HG03460 (cell line): Measurements from ENCODE around the gene PRPF4.
A peak's percentile ranks its signal among the peaks of the same experiment; 100 is the strongest.

Experiments used
- ATAC-seq: cut with Tn5 transposase; IDR thresholded peaks from one replicate; pipeline ENCODE4 v1.9.1; 2021; ENCODE audit not compliant: unreplicated experiment

PRPF4 gene

GRCh38 chr9:113310538-113310937 lies 35.1 kb downstream of the PRPF4 start:
- no peak for ATAC-seq

DNA sequence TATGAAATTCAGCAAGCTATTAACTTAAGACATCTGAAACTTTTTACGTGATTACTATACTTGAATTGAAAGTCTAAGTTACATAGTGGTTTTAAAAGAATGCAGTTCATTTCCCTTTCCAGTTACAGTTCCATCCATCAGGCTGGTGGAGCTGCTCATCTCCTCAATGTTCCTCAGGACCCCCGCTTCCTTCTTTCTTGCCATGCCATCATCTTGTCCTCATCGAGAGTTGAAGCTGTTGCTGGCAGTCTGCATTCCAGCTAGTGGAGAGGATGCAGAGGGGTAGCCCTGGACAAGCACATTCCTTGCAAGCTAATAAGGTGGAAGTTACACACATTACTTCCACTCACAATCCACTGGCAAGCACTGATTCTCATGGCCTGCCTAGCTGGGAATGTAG lies 36.5 kb downstream of the PRPF4 start:
- ATAC-seq: no peak

DNA sequence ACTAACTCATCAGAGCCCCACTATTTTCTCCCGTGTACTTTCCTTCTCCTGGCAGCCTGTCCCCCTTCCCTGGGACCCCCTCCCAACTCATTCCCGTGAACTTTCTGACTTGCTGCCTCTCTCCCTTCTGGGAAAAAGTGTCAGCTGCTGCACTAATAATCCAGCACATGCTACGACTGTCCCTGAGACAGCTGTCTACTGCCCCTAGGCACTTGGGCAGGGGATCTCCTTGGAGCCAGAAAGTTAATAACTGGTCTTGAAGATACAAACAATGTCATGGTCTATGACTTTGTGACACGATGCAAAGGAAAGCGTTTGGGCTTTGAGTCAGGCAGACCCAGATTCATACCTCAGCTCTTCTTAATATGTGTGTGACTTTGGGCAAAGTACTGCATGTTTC lies 37.8 kb downstream of the PRPF4 start:
- ATAC-seq: no peak

DNA sequence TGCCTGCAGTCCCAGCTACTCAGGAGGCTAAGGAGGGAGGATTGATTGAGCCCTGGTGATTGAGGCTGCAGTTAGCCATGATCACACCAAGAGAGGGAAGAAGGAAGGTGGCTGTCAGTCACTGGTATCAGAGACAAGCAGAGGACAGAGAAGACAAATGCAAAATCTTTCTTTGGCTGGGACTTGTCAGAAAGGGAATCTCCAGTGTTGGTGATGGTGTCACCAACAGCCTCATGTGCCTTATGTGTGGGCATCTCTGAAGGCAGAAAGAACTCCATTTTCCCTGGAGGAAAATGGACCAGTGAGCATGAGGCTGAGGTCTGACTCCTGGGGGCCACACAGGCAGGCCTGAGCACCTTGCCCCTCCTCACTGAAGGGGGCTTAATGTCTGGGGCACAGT lies 39.8 kb downstream of the PRPF4 start:
- ATAC-seq: no peak

DNA sequence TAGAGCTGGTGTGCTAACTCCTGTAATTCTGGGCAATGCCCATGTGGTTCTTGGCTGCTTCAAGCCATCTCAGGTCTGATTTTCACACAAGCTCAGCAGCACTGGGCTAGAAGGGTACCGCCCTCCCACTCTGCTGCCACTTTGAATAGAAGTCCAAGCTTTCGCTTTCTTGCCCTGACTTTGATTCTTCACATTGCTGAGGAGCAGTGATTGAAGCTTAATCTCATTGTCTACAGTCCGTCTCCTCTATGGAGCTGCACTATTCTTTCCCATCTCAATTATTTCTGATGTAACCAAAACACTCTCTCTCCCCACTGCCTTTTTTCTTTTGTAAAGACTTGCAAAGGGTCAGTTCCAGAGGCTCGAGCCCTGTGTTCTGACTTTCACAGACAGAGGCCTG lies 40.6 kb downstream of the PRPF4 start:
- ATAC-seq: no peak

DNA sequence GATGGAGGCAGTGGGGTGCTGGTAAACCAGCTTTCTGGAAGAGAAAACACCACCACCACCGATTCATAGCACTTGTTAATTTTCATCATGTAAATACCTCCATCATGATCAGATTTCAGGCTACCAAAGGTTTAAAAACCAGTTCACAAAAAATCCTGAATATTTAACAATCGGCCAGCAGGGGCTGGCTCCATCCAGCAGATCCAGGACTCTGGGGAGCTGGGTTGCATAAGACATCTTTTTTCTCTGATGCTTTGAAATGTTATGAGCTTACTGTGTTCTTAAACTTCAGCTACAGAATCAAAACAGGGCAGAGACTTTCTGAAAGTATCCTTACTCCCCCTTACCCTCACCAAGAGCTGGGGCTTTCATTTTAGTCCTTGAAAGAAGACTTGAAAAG lies 42.3 kb downstream of the PRPF4 start:
- ATAC-seq: no peak

- ATAC-seq: no peak
Observed at GRCh38 chr9:113319054-113319453, 43.6 kb downstream of the PRPF4 start.

- ATAC-seq: no peak
Observed at GRCh38 chr9:113320051-113320450, 44.6 kb downstream of the PRPF4 start.

- no peak for ATAC-seq
Observed at GRCh38 chr9:113322671-113323070, 47.2 kb downstream of the PRPF4 start.

DNA sequence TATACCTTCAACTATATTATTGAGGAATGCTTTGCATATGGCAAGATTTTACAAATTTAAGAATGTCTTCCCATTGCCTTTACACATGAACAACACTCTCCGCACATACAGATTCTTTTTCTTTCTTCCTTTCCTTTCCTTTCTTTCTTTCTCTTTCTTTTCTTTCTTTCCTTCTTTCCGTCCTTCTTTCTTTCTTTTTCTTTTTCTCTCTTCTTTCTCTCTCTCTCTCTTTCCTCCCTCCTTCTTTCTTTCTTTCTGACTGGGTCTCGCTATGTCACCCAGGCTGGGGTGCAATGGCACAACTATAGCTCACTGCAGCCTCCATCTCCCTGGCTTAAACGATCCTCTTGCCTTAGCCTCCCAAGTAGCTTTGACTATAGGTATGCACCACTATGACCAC lies 50.8 kb downstream of the PRPF4 start:
- ATAC-seq: no peak

DNA sequence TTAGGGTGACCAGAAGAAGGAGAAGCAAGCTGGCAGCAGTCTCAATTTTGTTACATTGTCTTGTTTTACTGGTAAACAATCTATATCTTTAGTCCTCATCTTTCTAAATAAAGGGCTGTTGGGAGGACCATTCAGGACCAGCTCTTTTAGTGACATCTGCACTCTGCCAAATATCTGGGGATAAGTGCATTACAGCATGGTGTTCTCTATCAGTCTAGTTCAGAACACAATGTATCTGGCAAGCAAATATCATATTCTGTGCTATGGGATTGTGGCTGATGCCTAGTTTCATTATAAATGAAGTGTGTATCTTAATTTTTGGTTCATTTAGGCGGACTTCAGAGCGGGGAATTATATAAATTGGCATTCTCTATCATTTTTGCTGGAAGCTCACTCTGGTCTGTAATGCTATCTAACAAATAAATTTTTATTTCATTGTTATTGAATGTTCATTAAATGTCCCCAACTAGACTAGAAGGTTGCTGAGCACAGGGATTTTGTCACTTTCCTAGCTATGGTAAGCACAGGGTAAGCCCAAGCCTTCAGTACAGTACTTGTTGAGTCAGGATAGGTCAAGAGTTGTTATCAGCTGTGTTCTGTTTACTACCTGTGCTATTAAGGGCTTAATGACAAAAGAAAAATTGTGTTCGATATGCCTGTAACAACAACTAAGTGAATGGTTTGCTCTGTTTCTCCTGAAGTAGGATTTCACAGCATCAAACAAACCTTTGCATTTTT lies 52.8 kb downstream of the PRPF4 start:
- ATAC-seq: no peak

DNA sequence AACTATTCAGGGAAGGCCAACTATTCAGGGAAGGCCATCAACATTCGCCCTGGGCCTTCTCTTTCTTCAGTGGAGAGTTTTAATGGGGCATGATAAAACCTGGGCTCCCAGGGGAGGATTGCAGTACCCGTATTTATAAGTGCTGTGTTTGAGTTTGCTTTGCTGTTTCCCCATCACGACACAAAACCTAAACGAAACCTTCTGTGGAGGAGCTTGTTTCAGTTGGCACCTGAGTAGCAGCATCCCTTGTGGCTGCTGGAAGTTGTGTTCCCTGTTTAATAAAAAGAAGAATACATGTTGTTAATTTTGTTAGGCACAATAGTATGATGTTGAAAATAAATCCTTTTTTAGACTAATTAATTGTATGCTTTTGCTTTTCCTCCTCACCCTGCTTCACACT lies 56.3 kb downstream of the PRPF4 start:
- ATAC-seq: no peak

DNA sequence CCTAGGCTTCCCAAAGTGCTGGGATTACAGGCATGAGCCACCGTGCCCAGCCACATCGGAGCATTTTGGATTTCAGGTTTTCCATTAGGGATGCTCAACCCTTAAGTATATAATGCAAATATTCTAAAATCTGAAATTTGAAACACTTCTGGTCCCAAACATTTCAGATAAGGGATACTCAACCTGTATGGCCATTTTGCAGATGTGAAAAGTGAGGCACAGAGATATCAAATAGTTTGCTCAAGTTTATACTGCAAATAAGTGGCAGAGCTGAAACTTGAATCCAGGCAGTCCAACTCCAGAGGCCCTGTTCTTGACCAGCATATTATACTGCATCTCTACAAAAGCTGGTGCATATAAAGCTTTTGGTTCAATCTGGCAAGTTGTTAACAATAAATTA lies 62.3 kb downstream of the PRPF4 start:
- ATAC-seq: no peak

DNA sequence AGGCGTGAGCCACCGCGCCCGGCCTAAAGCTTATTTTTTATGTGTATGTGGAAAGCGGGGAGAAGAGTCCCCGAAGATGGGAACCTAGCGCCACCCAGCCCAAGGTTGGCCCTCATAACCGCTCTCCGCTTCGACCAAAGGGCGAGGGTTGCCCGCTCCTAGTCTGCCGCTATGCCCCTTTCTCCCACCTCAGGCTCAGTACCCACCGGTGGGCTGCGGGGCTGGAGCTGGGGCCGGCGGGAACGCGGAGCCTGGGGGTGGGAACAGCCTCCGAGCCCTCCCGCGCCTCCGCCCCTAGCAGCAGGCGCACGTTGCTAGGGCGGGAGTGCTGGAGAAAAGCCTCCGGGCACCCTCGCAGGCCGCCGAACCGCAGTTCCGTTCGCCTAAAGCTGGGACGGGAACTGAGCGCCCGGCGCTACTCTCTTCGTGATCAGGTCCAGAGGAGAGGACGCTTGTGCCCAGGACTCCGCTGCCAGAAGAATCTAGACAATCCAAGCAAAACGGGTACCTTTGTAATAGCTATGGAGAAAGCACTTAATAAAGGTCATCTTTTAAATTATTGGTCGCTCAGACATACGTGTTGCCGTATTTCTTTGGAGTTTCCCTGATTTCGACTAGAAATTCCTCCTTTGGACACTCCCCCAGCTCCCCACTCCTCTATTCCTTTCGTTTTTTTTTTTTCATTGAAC lies 64.7 kb downstream of the PRPF4 start, which contains the start of gene WDR31:
Gene WDR31, minus strand, starts transcription at position 265 of the 689 bp plus-strand sequence. CDS start 8,253 bp downstream, outside the sequence.
- peak; percentile 98 for ATAC-seq

DNA sequence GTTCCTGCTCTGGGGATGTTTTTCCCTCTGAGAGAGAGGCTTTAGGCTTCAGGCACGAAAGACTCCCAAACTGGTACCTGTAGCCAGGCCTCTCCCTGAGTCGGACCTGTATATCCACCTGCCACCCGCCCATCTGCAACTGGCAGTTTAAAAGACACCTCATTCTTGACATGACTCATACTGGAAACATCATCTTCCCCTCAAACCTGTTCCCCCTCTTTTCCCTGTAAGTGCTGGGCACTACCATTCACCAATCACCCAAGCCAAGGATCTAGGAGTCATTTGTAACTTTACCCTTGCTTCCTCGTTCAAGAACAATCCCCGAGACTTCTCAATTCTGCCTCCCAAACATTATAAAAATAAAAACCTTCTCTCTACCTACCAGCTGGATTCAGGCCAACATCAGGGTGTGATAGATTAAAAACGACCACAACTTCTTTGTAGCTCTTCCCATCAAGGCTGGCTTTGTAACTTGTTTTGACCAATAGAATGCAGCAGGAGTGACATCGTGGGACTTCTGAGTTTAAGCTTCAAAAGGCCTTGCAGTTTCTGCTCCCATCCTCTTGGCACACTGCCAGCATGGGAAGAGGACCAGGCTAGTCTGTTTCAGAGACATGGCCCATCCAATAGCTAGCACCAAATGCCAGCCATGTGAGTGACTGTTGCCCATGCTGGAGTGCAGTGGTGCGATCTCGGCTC lies 66.4 kb downstream of the PRPF4 start:
- no peak for ATAC-seq
